HT1080 (cell line): ENCODE results near the gene DPF3. TPM values are rescaled to one million over a fixed set of nuclear protein-coding genes. Genes with fewer than 3 reads are reported as not detected.

Source experiments
- DNase-seq: peaks from one replicate; pipeline ENCODE4 v3.0.0-alpha.2; 2015; ENCODE audit warnings: low read depth
- total RNA-seq: library from RNA; depleted of rRNA; stranded (reverse); fragments of >200 nt; shearing (Covaris generic); gene quantifications from 2 replicates; pipeline ENCODE4 v1.2.3, GENCODE V29; 2014

Gene DPF3
- total RNA-seq, 1 experiment from 2014 or later = 2.2 TPM

DNA sequence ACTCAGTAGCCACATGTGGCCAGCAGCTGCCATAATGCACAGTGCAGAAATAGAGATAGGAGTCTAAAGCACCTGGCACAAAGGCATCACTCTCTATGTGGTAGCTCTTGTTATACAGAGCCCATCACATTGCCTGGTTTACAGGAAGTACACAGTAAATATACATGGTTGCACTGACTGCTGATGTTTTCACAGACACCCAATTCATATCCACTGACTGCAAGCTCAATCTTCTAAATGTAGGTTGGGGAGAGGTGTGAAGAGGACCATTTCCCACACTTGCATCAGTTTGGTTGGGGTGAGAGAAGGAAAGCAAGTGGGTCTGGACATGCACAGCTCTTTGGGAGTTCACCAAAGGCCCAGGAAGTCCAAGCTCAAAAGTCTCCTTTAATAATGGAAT lies 172.8 kb downstream of the DPF3 start:
- no peak for DNase-seq

DNA sequence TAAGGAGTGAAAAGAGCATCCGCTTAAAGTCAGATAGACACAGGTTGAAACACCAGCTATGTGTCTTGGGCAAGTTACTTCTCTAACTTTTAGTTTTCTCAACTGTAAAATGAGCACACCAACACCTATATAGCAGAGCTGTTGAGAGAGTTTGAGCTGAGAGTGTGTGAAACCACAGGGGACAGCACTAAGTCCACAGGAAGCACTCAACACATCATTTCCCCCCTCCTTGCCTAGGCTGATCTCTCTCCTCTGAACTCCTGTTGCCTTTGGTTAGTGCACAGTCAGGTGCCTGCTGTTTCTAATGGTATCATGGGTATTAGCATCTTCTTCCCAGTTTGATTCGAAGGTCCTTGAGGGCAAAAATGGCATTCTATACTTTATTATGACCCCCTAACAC lies 176.7 kb downstream of the DPF3 start:
- DNase-seq = no peak

DNA sequence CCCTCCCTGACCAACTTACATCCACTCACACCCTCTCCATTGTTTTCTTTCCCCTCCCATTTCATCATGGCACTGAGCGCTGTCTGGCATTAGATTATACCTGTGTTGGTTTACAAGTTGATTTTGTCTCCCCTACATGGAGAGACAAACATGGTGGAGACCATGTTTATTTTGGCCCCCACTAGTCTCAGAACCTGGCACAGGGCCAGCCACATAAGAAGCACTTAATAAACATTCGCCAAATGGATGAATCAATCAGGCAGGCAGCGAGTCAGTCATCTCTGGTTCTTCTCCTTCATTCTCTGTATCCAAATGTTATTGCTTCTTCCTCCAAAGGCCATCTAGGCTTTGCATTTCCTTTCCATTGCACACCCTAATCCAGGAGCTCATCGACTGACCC lies 177.4 kb downstream of the DPF3 start:
- no peak for DNase-seq

DNA sequence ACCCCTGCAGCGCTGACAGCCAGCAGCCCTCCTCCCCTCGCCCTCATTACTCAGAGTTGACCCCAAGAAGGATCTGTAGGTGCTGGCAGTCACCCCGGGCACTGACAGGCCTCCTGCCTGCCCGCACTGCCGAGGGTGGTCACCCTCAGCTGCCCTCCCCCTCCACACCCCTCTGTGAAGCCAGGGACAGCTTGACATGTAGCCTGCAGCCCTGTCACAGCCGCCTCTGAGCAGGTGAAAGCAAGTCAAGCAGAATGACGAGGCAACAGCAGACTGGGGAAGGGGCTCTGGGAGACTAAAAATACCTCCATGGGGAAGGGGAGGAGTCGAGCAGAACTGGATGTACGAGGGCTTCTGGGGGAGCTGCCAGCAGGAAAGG lies 178.1 kb downstream of the DPF3 start:
- no peak for DNase-seq

DNA sequence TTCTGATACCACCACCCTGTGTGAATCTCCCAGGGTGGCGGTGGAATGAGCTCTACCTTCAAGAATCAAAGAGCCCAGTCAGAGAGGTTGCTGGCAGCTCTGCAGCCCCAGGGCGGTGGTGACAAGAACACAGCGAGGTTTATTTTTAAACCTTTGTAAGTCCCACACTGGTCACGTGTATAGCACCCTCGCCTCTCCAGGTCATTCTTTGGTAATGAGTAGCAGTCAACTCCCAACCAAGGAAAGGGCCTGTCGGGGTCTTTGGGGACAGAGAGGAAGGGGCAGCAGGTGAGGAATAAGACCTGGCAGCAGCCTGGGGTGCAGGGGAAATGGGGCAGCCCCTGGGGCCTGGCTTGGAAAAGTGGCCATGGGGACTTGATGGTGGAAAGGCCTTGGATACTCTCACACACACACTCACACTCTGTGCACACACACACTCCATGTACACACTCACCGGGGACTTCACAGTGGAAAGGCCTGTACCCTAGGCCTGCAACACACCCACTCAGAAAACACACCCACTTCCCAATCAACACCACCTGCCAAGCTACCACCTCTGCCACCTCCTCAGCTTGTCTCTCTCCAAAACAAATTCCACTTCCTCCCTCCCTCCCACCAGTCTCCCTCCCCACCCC lies 178.6 kb downstream of the DPF3 start:
- DNase-seq = no peak

DNA sequence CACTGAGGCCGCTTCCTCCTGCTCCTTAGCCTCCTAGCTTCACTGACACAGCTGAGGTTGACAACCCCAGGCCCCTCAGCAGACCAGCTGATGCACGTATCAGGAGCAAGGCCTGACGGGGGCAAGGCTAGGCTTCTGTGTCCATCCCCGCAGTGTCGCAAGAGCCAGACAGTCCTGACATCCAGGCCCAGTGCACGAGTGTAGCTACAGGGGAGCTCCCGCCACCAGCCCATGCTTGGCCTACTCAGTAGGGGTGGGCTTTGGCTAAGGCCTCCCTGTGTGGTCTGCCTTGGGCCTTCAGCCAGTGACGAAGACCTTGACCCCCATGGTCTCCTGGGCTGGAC lies 179.1 kb downstream of the DPF3 start:
- DNase-seq = no peak

DNA sequence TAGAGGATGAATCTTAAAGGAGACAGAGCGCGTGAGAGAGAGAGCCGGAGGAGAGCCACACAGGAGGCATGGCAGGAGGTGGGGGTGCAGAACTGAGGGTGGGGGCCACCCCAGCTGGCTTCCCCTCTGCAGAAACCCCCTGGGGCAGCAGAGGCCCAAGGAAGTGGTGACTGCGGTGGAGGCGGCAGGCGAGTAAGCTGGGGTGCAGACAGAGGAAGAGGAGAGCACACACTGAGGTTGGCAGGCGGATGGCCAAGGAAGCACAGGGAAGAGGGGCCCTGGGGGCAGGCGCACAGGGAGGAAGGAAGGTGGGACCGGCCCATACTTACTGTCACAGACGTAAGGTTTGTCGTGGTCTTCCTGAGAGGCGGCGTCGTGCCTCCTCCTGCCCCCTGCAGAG lies 179.8 kb downstream of the DPF3 start:
- DNase-seq = no peak

DNA sequence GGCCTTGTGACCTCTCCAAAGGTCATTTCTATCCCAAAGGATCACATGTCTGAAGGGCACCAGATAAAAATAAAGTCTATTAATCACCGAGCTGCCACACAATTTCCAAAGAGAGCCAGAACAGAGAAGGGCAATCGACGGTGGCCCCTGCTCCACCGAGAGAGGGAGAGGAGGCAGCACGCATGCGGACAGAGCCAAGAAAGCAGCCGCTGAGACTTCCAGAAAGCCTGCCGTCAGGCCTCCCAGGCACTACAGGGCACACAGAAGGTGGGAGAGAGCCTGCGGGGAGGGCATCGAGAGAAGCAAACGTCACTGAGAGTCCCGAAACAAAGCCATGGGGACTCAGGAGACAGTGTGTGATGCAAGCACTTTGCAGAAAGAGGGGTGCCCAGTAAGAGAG lies 182.0 kb downstream of the DPF3 start:
- no peak for DNase-seq

DNA sequence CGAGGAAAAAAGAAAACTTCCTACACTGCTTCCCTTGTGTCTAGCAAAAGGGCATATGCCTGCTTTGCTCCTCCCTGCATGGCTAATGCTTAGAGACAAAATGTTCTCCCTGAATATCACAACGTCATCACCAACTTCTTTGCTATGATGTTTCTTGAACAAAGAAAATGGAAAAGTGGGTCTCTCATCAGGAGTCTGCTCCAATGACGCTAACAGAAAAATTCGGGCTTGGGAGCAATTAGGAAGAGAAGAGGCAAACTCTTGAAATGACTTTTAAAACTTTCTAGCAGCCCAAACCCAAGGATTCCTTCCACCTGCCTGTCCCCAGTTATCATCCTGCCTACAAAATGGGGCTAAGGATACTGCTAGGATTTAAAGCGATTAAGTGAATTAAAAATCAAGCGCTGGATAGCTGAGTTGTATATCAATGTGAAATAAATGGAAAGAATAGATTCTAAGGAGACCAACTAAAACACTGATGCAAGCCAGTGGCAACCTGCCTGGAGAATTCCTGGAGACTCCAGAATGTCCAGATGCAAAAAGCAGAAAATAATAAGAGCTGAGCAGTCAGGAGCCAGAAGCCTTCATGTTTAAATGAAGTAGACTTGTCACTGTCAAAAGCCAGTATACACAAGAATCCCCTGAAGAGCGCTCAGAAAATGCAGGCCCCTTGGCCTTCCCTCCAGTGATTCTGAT lies 183.8 kb downstream of the DPF3 start:
- no peak for DNase-seq

DNA sequence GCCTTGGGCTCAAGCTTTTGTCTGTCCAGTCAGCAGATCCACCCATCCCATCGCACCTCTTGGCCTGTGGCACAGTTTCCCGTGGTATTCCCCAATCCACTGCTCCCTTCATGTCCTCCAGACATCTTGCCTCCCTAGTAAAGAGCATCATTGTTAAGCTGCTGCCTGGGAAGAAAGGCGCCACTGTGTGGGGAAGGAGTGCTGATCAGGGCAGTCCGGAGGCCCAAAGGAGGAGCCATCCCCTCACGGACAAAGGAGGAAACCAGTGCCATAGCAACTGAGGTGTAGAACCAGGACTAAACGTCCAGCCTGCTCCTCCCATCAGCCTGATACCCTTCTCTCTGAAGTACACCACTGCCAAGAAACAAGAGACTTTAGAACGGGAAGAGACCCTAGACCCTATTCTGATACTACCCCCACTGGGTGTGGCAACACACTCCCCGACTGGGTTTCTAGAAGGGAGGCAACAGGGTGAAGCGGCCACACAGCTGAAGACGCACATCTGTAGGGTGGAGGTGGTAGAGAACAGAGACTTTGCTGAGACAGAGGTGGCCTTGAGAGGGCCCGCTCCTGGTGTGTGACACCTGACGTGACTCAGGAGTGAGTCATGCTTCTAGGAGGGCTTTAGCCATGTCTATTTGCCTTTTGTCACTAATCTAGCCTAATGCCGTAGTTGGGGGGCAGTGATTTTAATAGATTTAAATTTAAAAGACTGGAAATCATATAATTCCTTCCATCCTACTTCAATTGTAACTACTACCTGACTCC lies 185.0 kb downstream of the DPF3 start:
- peak; percentile 33 for DNase-seq

DNA sequence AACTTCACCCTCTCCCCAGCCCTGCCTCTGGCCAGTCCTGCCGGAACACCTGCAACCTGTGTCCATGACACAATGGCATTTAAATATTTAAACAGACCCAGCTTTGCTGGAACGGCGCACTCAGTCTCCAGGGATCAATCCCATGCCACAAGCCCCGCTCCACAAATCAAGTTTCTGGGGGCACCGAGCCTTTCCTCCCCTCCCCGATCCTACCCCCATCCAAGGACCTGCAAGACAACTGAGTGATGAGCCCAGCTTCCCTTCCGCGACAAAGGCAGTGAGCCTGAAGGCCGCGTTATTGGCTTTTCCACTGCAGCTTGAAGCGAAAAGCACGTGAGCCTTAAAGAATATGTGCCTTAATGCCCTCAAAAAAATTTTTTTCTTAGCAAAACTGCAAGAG lies 185.7 kb downstream of the DPF3 start:
- DNase-seq = no peak

DNA sequence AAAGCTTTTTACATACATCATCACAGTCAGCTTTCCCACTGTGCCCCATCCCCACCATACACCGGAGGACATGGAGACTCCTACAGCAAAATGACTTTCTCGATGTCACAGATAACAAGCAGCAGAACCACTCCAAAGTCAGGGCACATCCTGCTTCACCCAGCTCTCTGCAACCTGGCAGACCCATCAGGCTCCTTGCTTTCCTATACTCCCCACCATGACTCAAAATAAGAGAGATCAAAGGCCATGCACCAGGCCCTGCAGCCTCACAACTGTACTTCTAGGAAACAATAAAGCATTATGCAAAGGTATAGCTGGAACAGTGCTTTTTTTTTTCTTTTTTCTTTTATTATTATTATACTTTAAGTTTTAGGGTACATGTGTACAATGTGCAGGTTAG lies 187.4 kb downstream of the DPF3 start:
- no peak for DNase-seq

DNA sequence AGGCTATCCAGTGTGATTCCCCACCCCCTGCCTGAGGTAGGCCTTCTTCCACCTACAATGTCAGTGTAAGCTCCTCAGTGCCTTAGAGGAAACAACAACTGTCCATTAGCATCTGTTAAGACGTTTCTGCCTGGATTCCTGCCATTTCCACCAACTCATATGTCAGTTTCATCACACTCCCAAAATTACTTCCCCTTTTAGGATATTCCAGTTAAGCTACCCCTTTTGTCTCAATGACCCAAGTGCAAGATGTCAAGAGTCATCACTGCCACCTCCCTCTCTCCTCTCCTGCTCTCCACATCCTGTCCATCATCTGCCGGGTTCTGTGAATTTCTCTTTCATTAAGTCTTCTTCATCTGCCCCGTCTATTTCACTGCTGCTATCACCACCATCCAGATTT lies 189.4 kb downstream of the DPF3 start:
- DNase-seq = no peak

DNA sequence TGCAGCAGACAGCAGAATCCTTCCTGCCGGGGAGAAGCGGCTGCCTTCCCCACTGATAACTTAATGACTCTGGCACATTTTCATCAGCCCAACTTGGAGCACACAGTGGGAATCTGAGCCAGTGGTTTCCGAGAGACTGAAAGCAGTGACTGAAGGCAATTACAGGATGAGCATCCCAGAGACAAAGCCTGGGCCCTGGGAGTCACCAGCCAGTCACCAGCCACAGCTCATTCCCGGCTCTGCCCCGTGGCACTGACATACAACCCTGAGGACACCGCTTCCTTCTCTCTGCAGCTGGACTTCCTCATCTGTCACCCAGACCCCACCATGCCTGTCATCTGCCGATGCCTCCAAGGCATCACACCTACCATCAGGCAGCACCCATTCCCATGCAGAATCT lies 192.3 kb downstream of the DPF3 start:
- no peak for DNase-seq

DNA sequence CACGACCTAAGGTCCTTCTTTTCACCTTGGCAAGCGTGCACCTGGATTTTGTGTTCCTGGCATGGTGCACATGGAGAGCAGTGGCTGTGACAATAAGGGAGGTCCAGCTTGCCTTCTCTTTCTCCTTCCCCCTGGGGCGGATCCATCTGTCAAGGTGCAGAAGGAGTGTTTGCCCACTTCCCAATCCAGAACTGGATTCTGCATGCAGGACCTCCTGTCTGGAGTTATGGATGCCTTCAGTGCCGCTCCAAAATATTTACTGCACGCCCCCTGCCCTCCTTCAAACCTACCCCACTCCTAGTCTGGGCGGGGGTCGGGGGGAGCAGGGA lies 192.7 kb downstream of the DPF3 start:
- DNase-seq = no peak

DNA sequence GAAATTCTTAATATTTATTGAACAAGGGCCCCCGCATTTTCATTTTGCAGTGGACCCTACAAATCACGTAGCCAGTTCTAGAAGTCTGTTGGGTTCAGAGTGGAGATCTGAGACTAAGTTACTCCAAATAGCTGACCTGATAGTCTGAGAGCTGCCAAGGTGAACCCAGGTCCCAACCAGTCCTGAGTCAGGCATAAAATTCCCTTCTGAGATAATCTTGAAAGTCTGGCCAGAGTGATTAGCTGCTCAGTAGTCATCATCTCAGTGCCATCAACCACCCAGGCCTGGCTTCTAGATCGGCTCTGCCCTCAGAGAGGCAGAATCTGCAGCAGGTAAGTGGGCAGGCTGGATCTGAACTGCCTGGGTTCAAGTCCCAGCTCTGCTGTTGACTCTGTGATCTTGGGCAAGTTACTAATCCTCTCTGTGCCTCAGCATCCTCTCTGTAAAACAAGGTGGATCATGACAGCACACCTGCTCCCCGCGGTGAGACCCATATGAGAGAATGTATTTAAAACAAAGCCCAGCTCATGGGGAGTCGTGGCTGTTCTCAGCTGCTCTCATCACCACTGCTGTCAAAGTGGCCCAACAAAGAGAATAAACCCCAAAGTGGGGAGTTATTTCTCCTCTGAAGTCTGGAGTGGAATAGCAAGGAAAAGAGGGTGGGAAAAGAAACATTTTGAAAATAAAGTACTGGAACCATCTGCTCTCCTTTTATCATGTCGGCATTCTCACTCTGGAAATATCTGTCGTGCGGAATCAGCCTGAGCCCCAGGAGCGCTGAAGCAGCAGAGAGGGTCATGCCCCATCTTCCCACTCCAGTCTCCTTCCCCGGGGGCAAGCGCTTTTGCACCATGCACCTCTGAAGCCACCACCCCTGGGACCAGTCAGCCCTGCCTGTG lies 193.3 kb downstream of the DPF3 start:
- no peak for DNase-seq

DNA sequence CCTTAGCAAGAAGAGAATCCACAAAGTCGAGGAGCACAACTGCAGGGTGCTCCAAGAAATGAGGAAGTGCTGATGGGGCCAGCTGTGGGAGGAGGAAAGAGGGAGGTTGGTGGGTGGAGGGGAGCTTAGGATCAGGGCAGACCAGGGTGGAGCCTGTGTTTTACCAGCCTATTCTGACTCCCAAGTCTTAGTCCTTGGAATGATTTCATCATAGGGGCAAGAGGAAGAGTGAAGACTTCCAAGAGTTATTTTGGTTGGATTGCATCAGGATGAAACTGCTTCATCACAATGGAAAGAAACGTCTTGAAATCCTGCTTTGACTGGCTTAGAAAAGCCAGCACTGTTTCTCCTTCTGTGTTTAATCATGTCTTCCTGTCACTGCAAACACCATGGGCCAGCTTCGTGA lies 194.0 kb downstream of the DPF3 start:
- DNase-seq = peak; percentile 40

DNA sequence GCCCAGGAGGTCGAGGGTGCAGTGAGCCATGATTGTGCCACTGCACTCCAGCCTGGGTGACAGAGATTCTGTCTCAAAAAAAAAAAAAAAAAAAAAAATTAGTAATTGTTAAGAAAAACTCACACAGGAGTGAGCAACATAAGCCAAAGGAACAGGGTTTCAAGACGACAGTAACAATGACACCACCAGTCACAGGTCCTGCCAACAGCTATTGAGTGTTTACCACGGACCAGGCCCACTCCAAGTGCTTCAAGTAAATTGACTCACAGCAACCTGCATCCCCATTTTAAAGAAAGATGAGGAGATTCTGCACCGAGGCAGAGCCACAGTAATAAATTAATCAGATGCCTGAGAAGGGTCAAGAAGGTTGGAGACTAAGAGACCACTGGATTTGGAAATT lies 194.5 kb downstream of the DPF3 start:
- DNase-seq = no peak

DNA sequence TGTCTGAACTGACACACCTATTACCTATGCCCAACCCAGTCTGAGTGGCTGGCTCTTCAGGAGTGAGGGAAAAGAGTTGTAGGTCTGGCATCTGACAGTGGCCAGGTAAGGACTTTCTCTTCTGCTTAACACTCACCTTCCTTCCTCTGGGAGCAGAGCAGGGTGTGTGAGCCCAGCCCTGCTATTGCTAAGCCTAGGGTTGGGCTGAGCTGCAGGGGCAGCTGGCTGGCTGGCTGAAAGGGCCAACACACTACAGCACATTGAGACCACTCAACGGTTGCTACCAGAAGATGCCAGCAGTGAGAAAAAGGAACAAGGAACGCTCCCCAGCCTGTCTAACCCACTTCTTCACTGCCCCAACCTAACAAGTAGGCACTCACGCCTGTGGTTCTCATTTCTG lies 201.2 kb downstream of the DPF3 start:
- no peak for DNase-seq

DNA sequence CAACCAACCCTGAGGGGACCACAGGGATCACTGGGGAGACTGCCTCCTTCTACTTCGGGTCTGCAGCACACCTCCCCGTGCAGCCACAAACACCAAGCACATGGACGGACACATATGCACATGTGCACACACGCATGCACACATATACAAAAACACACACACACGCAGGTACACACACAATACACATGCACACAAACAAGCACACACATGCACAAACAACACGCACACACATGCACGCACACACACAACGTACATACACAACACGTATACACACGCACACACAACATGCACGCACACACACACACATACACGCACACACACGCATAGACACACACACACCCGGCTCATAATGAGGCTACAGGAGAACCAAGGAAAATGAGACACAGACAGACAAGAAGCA lies 203.6 kb downstream of the DPF3 start:
- DNase-seq = no peak

DNA sequence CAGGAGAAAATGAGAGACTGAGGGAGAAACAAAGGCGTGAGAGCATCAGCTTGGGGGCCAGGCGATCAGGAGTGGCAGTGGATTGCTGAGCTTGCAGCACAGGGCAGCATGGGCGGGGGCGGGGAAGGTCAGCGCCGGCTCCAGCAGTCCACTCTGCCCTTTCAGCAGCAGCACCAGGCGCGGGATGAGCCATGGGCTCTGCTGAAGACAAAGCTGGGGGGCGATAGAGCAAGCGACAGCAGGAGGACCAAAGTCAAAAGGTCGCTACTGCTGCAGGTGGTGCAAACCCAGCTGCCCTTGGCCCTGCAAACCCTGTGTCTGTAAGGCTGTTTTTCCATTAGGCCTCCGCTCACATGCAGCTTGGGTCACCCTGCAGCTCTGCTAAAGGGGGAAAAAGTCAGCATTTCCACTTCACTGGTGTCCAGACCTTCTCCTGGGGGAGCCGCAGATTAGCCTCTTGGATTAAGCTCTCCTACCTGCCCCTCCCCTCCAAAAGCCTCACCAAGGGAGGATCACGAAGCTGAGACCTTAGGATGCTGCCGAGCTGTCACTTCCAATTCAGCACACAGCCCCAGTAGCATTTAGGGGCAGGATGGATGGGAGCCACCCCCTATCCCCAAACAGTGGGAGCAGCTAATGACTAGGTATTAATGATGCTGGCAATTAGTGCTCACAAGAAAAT lies 204.8 kb downstream of the DPF3 start:
- no peak for DNase-seq
